HEK293 (cell line): ENCODE data around the gene GTF2F2.

Experiments used
- CTCF ChIA-PET: fragments of 350-600 bp; formaldehyde crosslinking; extraction: SDS; loops from one replicate; lab custom pipeline; 2021; ENCODE audit warnings: antibody characterized with exemption; lab: Yijun Ruan, JAX
- POLR2A ChIA-PET: fragments of 300-600 bp; formaldehyde crosslinking; extraction: SDS; loops from one replicate; lab custom pipeline; 2020; ENCODE audit warnings: antibody characterized with exemption, inconsistent platforms; lab: Yijun Ruan, JAX
- H3K27ac ChIP-seq: fragments of 200-500 bp; sonication (Bioruptor generic); 2 replicates; pipeline ENCODE4 v1.5.1; 2014; ENCODE audit warnings: low read depth, low read length, control low read depth, inconsistent platforms; ENCODE audit errors: extremely low read depth
- H3K36me3 ChIP-seq, 2 experiments: fragments of 200-500 bp in 1 of 2; sonication (Bioruptor generic) in 1 of 2; 1 replicate in 1 of 2; 2 replicates in 1 of 2; pipeline ENCODE4 v1.5.1; 2014 to 2017; ENCODE audit warnings: inconsistent platforms in 2 of 2, low read length in 2 of 2; ENCODE audit not compliant: control insufficient read depth in 2 of 2, insufficient read depth in 1 of 2
- H3K4me1 ChIP-seq: fragments of 200-500 bp; sonication (Bioruptor generic); 2 replicates; pipeline ENCODE4 v1.5.1; 2014; ENCODE audit warnings: mild to moderate bottlenecking, low read length, inconsistent platforms; ENCODE audit not compliant: control insufficient read depth, insufficient read depth
- H3K4me3 ChIP-seq: 2 replicates; pipeline ENCODE4 v1.5.1; 2011; ENCODE audit warnings: low read depth, mild to moderate bottlenecking, control low read depth, low read length, moderate library complexity
- H3K9me3 ChIP-seq: fragments of 200-500 bp; sonication (Bioruptor generic); 2 replicates; pipeline ENCODE4 v1.5.1; 2014; ENCODE audit warnings: low read depth, low read length, inconsistent platforms; ENCODE audit not compliant: control insufficient read depth, insufficient read depth
- EGR2 ChIP-seq: fragments of 450-650 bp; formaldehyde crosslinking; IDR thresholded peaks from 2 replicates; pipeline ENCODE4 v1.5.1; 2016; ENCODE audit warnings: low read depth, missing biosample characterization, missing genetic modification characterization
- GLIS1 ChIP-seq: fragments of 450-650 bp; formaldehyde crosslinking; IDR thresholded peaks from 2 replicates; pipeline ENCODE4 v1.5.1; 2016; ENCODE audit warnings: missing biosample characterization, missing genetic modification characterization
- HOXD13 ChIP-seq: sonication (generic); formaldehyde crosslinking; IDR thresholded peaks from 2 replicates; pipeline ENCODE4 v1.8.0; 2022; ENCODE audit warnings: missing genetic modification reagents, borderline replicate concordance
- KLF7 ChIP-seq: fragments of 450-650 bp; formaldehyde crosslinking; IDR thresholded peaks from 2 replicates; pipeline ENCODE4 v1.5.1; 2016; ENCODE audit warnings: missing biosample characterization, missing genetic modification characterization, borderline replicate concordance
- SETDB1 ChIP-seq: IDR thresholded peaks from one replicate; pipeline ENCODE4 v1.6.1; 2017; ENCODE audit warnings: mild to moderate bottlenecking, low read length, moderate library complexity, mixed read lengths; ENCODE audit not compliant: insufficient read length
- ZNF146 ChIP-seq: fragments of 450-650 bp; formaldehyde crosslinking; IDR thresholded peaks from 2 replicates; pipeline ENCODE4 v1.5.1; 2016; ENCODE audit warnings: missing biosample characterization, missing genetic modification characterization
- ZNF174 ChIP-seq: fragments of 450-650 bp; formaldehyde crosslinking; IDR thresholded peaks from 2 replicates; pipeline ENCODE4 v1.5.0; 2017; ENCODE audit warnings: missing biosample characterization, mild to moderate bottlenecking, missing genetic modification characterization
- ZNF19 ChIP-seq: fragments of 450-650 bp; formaldehyde crosslinking; IDR thresholded peaks from 2 replicates; pipeline ENCODE4; 2016; ENCODE audit warnings: missing biosample characterization, missing genetic modification characterization, low read depth
- ZNF274 ChIP-seq, 2 experiments: fragments of 200-500 bp in 1 of 2; fragments of 450-650 bp in 1 of 2; sonication (Bioruptor generic) in 1 of 2; formaldehyde crosslinking in 1 of 2; IDR thresholded peaks; 2 replicates each; pipeline versions ENCODE4 v1.5.1 to v1.6.1; 2014 to 2016; ENCODE audit warnings: borderline replicate concordance in 1 of 2, inconsistent platforms in 1 of 2, low read length in 1 of 2, missing biosample characterization in 1 of 2, missing genetic modification characterization in 1 of 2
- ZNF311 ChIP-seq: fragments of 450-650 bp; formaldehyde crosslinking; IDR thresholded peaks from 2 replicates; pipeline ENCODE4 v1.5.1; 2017; ENCODE audit warnings: missing biosample characterization, missing genetic modification characterization, borderline replicate concordance
- ZNF600 ChIP-seq: fragments of 450-650 bp; formaldehyde crosslinking; IDR thresholded peaks from 2 replicates; pipeline ENCODE4 v1.5.1; 2016; ENCODE audit warnings: missing biosample characterization, missing genetic modification characterization
- ZNF629 ChIP-seq: fragments of 450-650 bp; formaldehyde crosslinking; IDR thresholded peaks from 2 replicates; pipeline ENCODE4 v1.5.1; 2017; ENCODE audit warnings: missing biosample characterization, missing genetic modification characterization
- ZNF707 ChIP-seq: fragments of 450-650 bp; formaldehyde crosslinking; IDR thresholded peaks from 2 replicates; pipeline ENCODE4 v1.5.1; 2016; ENCODE audit warnings: missing biosample characterization, missing genetic modification characterization
- ZNF768 ChIP-seq: fragments of 450-650 bp; formaldehyde crosslinking; IDR thresholded peaks from 2 replicates; pipeline ENCODE4 v1.5.1; 2018; ENCODE audit warnings: missing biosample characterization, mild to moderate bottlenecking, missing genetic modification characterization
- ZNF837 ChIP-seq: fragments of 450-650 bp; formaldehyde crosslinking; IDR thresholded peaks from 2 replicates; pipeline ENCODE4 v1.5.1; 2016; ENCODE audit warnings: missing biosample characterization, missing genetic modification characterization
- ZSCAN23 ChIP-seq: fragments of 450-650 bp; formaldehyde crosslinking; IDR thresholded peaks from 2 replicates; pipeline ENCODE4 v1.5.1; 2016; ENCODE audit warnings: missing biosample characterization, missing genetic modification characterization
- ZXDB ChIP-seq: fragments of 450-650 bp; formaldehyde crosslinking; IDR thresholded peaks from 2 replicates; pipeline ENCODE4 v1.5.1; 2016; ENCODE audit warnings: missing biosample characterization, missing genetic modification characterization
- TF ChIP-seq, protein P1 (sequence below): fragments of 450-650 bp; formaldehyde crosslinking; IDR thresholded peaks from 2 replicates; pipeline ENCODE4 v1.5.1; 2016; ENCODE audit warnings: missing biosample characterization, missing genetic modification characterization, borderline replicate concordance
- TF ChIP-seq, protein P2 (sequence below): fragments of 450-650 bp; formaldehyde crosslinking; IDR thresholded peaks from 2 replicates; pipeline ENCODE4 v1.5.1; 2016; ENCODE audit warnings: missing biosample characterization, missing genetic modification characterization
- TF ChIP-seq, protein P3 (sequence below): fragments of 450-650 bp; formaldehyde crosslinking; IDR thresholded peaks from 2 replicates; pipeline ENCODE4 v1.5.1; 2016; ENCODE audit warnings: missing biosample characterization, missing genetic modification characterization
- TF ChIP-seq, protein P4 (sequence below): fragments of 450-650 bp; formaldehyde crosslinking; IDR thresholded peaks from 2 replicates; pipeline ENCODE4 v1.5.1; 2016; ENCODE audit warnings: missing biosample characterization, missing genetic modification characterization, low read depth
- TF ChIP-seq, protein P5 (sequence below): fragments of 450-650 bp; formaldehyde crosslinking; IDR thresholded peaks from 2 replicates; pipeline ENCODE4 v1.5.1; 2016; ENCODE audit warnings: missing biosample characterization, missing genetic modification characterization

The GTF2F2 gene

DNA sequence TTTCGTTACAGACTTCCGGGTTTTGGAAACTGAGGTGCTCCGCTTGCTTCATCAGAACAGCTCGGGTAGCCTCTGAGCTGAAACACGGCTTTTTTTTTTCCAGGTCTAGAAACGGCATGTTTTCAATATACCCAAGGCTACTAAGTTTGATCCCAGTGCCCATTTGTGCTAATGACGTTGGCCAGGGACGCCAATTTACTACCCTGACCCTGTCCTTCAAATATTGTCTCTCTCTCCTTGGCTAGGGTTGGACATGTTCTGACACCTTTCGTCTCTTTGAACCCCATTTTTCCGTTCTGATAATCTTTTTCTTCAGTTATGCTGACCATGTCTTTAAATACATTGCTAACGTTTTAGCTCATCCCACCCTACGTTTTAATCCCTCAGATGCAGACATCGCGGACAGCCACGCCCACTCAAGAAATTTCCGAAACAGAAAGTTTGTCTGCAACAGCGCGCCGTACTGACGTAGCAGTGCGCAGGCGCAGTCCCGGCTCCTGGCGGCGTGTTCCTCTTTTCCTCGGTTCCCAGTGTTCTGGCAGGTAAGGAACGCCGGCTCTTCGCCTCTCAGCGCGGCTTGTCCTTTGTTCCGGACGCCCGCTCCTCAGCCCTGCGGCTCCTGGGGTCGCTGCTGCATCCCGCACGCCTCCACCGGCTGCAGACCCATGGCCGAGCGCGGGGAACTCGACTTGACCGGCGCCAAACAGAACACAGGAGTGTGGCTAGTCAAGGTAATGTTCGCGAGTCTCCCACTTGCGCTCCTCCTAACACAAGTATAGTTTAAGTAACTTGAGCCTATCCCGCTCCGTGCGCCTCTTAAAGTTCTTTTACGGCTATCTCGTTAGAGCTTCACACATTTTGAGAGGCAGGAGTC is at the start of gene GTF2F2 (continued):
- TF ChIP-seq ZNF274 (IDR thresholded peaks at IDR 0.05; ENCODE audit: low read length) (no peak), ZNF274 (tag by site-specific recombination; IDR thresholded peaks at IDR 0.05; ENCODE audit: borderline replicate concordance) (no peak), ZNF837 (tag by site-specific recombination) (no peak), SETDB1 (no peak), HOXD13 (CRISPR knock-in tag) (no peak), ZNF629 (tag by site-specific recombination) (peak; percentile 76; the same call in 1 of the 2 replicates), EGR2 (tag by site-specific recombination) (peak; percentile 61), ZNF19 (no peak), ZNF707 (no peak), ZXDB (tag by site-specific recombination) (0 out of 2 replicates have a peak, but pooled peaks have one; percentile 31), ZNF146 (no peak), KLF7 (0 out of 2 replicates have a peak, but pooled peaks have one; percentile 74), ZNF768 (tag by site-specific recombination) (no peak), ZNF600 (tag by site-specific recombination) (peak; percentile 100)
- TF ChIP-seq, protein P1, sequence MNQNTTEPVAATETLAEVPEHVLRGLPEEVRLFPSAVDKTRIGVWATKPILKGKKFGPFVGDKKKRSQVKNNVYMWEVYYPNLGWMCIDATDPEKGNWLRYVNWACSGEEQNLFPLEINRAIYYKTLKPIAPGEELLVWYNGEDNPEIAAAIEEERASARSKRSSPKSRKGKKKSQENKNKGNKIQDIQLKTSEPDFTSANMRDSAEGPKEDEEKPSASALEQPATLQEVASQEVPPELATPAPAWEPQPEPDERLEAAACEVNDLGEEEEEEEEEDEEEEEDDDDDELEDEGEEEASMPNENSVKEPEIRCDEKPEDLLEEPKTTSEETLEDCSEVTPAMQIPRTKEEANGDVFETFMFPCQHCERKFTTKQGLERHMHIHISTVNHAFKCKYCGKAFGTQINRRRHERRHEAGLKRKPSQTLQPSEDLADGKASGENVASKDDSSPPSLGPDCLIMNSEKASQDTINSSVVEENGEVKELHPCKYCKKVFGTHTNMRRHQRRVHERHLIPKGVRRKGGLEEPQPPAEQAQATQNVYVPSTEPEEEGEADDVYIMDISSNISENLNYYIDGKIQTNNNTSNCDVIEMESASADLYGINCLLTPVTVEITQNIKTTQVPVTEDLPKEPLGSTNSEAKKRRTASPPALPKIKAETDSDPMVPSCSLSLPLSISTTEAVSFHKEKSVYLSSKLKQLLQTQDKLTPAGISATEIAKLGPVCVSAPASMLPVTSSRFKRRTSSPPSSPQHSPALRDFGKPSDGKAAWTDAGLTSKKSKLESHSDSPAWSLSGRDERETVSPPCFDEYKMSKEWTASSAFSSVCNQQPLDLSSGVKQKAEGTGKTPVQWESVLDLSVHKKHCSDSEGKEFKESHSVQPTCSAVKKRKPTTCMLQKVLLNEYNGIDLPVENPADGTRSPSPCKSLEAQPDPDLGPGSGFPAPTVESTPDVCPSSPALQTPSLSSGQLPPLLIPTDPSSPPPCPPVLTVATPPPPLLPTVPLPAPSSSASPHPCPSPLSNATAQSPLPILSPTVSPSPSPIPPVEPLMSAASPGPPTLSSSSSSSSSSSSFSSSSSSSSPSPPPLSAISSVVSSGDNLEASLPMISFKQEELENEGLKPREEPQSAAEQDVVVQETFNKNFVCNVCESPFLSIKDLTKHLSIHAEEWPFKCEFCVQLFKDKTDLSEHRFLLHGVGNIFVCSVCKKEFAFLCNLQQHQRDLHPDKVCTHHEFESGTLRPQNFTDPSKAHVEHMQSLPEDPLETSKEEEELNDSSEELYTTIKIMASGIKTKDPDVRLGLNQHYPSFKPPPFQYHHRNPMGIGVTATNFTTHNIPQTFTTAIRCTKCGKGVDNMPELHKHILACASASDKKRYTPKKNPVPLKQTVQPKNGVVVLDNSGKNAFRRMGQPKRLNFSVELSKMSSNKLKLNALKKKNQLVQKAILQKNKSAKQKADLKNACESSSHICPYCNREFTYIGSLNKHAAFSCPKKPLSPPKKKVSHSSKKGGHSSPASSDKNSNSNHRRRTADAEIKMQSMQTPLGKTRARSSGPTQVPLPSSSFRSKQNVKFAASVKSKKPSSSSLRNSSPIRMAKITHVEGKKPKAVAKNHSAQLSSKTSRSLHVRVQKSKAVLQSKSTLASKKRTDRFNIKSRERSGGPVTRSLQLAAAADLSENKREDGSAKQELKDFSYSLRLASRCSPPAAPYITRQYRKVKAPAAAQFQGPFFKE (tag by site-specific recombination) = no peak
- TF ChIP-seq, protein P2, sequence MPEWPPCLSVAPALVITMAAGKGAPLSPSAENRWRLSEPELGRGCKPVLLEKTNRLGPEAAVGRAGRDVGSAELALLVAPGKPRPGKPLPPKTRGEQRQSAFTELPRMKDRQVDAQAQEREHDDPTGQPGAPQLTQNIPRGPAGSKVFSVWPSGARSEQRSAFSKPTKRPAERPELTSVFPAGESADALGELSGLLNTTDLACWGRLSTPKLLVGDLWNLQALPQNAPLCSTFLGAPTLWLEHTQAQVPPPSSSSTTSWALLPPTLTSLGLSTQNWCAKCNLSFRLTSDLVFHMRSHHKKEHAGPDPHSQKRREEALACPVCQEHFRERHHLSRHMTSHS = no peak

DNA sequence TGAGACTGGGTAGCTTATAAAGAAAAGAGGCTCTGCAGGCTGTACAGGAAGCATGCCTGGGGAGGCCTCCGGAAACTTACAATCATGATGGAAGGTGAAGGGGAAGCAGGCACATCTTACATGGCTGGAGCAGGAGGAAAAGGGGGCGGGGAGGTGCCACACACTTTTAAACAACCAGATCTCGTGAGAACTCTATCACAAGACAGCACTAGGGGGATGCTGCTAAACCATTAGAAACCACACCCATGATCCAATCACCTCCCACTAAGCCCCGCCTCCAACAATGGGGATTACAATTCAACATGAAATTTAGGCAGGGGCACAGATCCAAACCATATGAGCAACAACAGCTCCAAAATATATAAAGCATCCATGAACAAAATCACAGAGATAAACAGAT is 46.5 kb upstream of the GTF2F2 start:
- Histone ChIP-seq H3K36me3 (no peaks in the 10 kb centered on the region), H3K27ac (no peak overlapping the region), H3K4me3 (no peak overlapping the region), H3K9me3 (no peaks in the 10 kb centered on the region), H3K4me1 (no peaks in the 10 kb centered on the region)
- ChIA-PET POLR2A (no interaction called here), CTCF (interaction anchor here (0.7 kb wide), 1 partner anchor 27 kb away, joined by 6 read pairs; no protein-coding TSS in a partner anchor)
- no peak for TF ChIP-seq ZNF174 (tag by site-specific recombination)
- TF ChIP-seq ZNF311 = no peak
- TF ChIP-seq, protein P3, sequence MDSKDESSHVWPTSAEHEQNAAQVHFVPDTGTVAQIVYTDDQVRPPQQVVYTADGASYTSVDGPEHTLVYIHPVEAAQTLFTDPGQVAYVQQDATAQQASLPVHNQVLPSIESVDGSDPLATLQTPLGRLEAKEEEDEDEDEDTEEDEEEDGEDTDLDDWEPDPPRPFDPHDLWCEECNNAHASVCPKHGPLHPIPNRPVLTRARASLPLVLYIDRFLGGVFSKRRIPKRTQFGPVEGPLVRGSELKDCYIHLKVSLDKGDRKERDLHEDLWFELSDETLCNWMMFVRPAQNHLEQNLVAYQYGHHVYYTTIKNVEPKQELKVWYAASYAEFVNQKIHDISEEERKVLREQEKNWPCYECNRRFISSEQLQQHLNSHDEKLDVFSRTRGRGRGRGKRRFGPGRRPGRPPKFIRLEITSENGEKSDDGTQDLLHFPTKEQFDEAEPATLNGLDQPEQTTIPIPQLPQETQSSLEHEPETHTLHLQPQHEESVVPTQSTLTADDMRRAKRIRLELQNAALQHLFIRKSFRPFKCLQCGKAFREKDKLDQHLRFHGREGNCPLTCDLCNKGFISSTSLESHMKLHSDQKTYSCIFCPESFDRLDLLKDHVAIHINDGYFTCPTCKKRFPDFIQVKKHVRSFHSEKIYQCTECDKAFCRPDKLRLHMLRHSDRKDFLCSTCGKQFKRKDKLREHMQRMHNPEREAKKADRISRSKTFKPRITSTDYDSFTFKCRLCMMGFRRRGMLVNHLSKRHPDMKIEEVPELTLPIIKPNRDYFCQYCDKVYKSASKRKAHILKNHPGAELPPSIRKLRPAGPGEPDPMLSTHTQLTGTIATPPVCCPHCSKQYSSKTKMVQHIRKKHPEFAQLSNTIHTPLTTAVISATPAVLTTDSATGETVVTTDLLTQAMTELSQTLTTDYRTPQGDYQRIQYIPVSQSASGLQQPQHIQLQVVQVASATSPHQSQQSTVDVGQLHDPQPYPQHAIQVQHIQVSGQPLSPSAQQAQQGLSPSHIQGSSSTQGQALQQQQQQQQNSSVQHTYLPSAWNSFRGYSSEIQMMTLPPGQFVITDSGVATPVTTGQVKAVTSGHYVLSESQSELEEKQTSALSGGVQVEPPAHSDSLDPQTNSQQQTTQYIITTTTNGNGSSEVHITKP (tag by site-specific recombination) = no peak
- no peak for TF ChIP-seq ZNF19
- no peak for TF ChIP-seq ZSCAN23 (tag by site-specific recombination)
- TF ChIP-seq GLIS1 (tag by site-specific recombination) = no peak
- TF ChIP-seq, protein P4, sequence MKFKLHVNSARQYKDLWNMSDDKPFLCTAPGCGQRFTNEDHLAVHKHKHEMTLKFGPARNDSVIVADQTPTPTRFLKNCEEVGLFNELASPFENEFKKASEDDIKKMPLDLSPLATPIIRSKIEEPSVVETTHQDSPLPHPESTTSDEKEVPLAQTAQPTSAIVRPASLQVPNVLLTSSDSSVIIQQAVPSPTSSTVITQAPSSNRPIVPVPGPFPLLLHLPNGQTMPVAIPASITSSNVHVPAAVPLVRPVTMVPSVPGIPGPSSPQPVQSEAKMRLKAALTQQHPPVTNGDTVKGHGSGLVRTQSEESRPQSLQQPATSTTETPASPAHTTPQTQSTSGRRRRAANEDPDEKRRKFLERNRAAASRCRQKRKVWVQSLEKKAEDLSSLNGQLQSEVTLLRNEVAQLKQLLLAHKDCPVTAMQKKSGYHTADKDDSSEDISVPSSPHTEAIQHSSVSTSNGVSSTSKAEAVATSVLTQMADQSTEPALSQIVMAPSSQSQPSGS (tag by site-specific recombination) = no peak
- TF ChIP-seq, protein P5, sequence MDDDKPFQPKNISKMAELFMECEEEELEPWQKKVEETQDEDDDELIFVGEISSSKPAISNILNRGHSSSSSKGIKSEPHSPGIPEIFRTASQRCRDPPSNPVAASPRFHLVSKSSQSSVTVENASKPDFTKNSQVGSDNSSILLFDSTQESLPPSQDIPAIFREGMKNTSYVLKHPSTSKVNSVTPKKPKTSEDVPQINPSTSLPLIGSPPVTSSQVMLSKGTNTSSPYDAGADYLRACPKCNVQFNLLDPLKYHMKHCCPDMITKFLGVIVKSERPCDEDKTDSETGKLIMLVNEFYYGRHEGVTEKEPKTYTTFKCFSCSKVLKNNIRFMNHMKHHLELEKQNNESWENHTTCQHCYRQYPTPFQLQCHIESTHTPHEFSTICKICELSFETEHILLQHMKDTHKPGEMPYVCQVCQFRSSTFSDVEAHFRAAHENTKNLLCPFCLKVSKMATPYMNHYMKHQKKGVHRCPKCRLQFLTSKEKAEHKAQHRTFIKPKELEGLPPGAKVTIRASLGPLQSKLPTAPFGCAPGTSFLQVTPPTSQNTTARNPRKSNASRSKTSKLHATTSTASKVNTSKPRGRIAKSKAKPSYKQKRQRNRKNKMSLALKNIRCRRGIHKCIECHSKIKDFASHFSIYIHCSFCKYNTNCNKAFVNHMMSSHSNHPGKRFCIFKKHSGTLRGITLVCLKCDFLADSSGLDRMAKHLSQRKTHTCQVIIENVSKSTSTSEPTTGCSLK = no peak
